Measurements from ENCODE around the gene VAMP2.

VAMP2 gene

DNA sequence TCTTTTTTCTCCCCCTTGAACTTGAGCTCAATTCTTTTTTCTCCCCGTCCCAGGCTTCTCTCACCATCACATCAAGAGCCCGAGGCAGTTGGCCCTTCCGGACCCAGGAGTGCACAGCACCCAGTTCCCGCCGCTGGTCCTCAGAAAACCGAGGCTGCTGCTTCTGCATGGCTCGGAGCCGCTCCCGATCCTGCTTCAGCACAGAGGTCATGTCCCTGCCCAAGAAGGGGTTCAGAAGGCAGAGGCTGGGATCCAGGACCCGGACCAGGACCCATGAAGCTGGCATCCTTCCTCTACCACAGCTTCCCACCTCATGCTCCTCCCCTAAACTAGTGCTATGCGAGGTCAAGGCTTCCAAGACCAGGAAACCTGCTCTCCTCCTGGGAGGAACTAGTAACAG lies 21.0 kb downstream of the VAMP2 start:
- DNase-seq, result no peak

DNA sequence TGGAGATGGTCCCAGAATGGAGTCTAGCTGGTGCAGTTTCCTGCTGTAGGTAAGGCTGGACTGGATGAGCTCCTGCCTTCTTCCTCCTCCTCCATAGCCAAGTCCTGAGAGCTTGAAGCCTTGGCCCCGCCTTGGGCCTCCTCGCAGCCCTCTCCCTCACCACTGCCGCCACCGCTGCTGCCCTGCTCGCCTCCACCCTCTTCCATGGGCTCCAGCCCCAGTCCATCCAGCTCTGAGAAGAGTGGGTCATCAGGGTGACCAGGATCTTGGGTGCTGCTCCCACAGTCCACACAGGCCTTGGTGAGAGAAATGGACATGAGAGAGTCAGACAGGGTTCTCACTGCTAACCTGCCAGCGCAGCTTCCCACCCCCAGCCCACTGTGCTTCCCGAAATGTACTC lies 21.7 kb downstream of the VAMP2 start:
- DNase-seq, result no peak

DNA sequence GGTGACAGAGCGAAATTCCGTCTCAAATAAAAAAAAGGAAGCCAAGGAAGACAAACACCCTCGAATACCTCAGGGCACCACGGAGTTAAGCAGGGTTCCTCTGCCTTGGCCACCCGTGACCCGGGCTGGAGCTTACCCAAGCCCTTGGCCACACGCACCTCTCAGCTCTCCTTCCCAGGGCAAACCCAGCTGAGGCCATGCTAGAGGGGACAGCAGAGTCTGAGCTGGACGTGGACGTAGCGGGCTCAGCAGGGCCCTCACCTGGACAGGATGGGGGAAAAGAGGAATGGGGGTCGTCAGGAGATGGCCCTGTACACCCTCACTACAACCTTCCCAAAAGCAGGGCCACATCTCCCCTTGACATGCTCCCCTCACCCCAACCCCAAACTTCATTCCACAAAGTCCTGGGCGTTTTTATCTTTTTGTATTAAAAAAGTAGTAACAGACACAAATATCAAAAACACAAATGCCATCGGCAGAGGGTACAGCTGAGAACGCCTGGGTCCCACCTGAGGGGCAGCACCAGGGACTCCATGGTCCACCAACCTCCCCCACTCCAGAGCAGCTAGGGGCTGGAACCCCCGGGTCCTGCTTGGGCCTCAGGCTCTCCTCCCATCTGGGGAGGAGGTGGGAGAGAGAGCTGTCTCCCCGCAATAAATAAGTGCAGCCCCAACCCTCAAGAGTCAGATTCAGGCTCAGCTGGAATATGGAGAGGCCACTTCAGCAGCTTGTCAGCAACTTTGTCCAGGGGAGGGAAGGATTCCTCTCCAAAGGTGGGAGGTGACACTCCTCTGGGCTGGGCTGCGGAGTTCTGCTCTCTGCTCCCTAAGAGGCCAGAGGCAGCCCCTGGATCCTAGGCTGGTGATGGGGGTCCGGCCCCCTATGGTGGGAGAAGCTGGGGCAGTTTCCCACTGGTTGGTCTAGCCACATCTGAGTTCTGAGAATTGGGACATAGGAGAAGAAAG lies 22.4 kb downstream of the VAMP2 start:
- DNase-seq, result no peak

DNA sequence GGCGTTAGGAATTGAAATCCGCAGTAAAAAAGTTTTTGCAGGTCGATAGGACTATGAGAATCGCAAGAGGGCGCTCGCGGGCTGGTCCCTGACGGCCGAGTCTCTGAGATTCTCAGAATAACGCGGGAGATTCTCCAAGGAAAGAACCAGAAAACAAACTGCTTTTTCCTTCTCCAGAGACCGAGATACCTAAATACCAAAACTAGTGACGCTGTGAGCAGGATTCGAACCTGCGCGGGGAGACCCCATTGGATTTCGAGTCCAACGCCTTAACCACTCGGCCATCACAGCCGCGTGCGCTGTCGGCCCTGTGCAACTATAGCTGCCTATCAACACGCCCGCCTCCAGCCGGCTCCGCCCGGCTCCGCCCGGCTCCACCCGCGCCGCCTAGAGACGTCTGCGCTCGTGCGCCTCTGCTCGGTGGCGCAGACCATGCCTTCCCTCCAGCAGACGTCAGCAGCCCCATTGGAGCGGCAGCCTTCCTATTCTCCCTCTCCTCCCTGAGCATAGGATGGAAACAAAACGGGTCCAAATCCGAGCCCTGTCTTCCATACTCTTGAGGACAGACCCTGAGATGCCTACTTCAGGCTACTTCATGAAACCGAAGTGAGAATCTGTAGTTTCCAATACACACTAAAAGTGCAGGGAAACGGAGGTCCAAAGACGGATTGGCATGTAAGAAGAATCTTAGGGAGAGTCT lies 23.9 kb downstream of the VAMP2 start:
- DNase-seq, result peak; percentile 97

DNA sequence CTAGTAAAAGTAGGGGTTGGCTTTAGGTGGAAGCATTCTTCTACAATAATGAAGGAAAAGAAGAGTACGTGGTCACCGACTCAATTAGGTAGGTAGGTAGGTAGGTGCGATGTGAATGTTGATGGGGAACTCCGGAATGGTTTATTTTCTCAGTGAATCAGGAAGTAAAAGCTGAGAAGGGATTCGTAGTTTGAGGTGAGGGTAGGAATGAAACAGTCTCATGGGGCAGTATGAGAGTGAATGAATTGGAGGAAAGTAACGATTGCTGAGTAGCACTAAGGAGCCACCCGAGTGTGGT lies 24.4 kb downstream of the VAMP2 start:
- no peak for DNase-seq

DNA sequence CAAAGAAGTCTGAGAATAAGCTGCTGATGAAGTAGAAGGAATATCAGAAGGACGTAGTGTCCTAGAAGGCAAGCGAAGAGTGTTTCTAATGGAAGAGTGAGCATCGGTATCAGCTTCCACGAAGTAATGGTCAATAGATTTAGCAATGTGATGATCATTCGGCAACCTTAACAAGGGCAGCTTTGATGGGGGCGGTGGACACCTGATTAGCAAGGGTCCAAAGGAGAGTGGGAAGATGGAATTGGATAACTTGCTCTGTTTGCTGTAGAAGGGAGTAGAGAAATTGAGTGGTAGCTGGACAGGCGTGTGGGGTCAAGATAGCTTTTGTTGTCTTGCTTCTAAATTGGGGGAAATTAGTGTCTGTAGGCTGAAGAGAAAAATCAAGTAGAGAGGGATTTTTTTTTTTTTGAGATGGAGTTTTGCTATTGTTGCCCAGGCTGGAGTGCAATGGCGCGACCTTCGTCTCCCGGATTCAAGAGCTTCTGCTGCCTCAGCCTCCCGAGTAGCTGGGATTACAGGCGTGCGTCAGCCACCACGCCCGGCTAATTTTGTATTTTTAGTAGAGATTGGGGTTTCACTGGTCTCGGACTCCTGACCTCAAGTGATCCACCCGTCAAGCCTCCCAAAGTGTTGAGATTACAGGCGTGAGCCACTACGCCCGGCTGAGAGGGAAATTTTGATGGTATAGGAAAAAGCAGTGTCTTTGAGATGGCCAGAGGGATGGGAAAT lies 24.9 kb downstream of the VAMP2 start:
- no peak for DNase-seq

DNA sequence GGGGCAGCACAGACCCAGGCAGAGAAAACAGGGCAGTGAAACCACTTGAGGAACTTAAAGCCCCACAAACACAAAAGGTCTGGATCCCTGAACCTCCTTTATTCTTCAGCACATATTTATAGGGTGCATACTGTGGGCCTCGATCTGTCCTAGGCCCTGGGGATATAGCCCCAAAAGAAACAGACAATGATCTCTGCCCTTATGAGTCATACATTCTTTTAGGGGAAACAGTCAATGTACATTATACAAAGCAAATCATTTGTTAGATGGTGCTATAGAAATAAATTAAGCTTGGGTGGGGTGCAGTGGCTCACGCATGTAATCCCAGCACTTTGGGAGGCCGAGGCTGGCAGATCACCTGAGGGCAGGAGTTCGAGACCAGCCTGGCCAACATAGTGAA lies 28.8 kb downstream of the VAMP2 start:
- DNase-seq, result no peak

DNA sequence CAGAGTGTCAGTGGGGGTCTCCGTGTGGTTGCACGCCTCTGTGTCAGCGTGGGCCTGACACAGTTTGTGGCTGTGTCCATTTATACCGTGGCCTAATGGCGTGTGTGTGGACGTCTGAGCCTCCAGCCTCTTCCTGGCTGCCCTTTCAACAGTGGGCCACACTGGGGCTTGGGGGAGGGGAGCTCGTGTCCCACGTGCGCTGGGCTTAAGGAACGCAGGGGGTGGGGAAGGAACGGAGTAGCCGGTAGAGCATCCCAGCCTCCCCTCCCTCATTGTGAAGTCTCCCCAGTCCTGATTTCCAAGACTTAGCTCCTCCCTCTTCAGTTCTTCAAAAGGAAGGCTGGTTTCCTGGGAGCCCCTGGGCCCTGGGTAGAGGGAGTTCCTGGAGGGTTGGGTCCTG lies 29.3 kb downstream of the VAMP2 start:
- DNase-seq, result no peak

DNA sequence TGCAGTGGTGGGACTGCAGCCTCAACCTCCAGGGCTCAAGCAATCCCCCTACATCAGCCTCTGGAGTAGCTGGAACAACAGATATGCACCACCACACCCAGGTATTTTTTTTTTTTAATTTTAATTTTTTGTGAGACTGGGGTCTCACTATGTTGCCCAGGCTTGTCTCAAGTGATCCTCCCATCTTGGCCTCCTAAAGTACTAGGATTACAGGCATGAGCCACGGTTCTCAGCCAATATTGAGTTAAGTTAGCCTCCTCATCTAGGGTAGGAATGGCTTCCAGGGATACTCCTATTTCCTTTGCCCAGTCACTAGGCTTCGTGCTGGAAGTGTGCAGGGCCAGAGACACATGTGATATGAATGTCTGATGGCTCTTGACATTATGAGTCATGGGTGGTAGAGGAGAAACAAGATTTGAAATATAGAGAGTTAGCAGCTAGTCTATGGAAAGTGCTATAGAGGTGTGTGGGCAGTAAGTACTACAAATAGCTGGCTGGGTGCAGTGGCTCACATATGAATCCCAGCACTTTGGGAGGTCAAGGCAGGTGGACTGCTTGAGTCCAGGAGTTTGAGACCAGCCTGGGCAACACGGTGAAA lies 30.8 kb downstream of the VAMP2 start:
- no peak for DNase-seq

DNA sequence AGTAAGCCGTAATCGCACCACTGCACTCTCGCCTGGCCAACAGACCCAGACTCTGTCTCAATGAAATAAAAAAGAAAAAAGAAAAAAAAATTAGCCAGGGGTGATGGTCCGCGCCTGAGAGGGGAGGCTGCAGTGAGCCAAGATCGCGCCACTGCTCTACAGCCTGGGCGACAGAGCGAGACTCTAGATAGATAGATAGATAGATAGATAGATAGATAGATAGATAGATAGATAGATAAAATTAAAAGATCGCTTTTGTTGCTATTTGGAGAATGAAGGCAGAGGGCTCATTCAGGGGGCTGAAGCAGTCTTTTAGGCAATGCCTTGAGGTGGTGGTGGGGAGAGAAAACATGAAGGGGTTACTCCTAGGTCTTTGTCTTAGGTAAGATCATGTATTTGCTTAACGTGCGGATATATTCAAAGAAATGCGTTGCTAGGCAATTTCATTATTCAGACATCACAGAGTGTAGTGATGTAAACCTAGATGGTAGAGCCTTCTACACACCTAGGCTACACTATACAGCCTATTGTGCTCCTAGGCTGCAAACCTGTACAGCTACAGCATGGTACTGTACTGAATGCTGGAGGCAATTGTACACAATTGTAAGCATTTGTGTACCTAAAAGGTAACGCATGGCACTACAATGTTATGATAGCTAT lies 34.5 kb downstream of the VAMP2 start:
- no peak for DNase-seq

DNA sequence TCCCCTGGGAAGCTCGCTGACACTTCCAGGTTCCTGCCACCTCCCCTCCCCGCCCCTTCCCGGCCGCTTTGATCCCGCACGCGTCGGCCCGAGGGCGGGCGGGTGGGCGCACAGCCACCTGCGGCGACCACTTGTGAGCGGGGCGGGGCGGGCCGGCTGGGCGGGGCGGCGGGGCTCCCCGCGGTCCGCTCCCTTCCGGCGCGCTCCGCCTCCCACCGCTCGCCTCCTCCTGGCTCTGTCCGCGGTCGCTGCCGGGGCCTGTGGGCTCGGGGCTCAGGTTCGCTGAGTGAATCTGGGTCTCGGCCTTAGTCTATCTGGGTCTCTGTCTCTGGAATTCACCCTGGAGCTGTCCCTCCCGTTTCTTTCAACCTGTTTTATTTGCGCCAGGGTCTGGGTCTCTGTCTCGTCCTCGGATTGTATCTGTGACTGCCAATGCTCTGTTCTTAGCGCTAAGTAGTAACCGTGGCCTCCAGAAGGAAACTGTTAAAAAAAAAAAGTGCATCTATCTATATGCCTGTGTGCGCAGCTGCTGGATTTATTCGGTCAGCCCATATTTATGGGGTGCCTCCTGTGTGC lies 36.2 kb downstream of the VAMP2 start:
- peak; percentile 44 for DNase-seq

DNA sequence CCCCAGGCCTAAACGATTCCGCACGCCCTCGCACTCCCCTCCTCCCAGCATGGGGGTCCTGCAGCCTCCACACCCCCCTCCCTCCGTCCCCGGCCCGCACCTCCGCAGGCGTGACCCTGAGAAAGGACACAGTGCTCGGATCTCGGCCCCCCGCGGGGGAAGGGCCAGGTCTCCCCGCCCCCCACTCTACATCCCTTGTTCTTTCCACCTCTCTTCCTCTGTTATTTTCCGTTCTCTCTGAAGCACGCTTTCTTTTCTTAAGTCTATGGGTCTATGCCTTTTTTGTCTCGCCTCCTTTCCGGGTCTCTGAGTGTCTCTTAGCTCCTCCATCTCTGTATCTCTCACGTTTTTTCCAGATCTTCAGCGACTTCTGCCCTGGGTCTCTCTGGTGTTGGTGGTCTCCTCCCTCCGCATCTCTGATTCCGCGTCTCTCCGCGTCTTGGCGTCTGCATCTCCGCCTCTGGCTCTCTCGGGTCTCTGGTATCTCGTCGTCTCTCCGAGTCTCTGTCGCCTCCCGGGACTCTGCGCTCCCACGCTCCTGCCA lies 36.7 kb downstream of the VAMP2 start:
- peak; percentile 19 for DNase-seq

DNA sequence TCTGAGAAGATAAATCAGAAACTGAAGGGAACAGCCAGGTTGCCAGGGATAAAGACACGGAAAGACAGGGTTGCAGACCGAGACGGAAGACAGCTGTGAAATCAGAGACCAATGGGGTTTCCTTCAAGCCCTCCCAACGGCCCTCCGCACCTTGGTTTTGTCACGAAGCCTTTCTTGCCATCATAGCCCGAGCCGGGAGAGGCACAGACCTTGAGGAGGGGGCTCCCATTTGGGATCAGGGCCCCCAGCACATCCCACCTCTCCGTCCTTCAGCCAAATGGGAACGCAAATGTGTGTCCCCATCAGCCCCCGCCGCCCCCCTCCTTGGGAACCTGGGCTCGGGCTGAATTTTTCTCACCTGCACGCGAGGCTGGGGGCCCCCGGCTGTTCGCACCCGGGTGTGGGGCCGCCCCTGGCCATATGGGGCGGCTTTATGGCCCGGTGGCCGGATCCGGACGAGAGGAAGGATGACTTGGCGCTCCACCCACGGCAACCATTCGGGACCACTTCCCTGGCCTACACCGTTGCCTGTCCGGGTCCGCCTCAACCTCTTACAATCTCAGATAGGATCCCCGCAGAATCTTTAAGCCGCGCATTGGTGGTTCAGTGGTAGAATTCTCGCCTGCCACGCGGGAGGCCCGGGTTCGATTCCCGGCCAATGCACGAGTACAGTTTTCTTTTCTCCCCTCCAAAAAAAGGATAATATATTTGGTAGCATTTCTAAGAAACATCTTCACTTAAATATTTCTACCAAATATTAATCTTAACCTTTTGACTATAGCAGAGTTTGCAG lies 37.4 kb downstream of the VAMP2 start:
- peak; percentile 91 for DNase-seq

DNA sequence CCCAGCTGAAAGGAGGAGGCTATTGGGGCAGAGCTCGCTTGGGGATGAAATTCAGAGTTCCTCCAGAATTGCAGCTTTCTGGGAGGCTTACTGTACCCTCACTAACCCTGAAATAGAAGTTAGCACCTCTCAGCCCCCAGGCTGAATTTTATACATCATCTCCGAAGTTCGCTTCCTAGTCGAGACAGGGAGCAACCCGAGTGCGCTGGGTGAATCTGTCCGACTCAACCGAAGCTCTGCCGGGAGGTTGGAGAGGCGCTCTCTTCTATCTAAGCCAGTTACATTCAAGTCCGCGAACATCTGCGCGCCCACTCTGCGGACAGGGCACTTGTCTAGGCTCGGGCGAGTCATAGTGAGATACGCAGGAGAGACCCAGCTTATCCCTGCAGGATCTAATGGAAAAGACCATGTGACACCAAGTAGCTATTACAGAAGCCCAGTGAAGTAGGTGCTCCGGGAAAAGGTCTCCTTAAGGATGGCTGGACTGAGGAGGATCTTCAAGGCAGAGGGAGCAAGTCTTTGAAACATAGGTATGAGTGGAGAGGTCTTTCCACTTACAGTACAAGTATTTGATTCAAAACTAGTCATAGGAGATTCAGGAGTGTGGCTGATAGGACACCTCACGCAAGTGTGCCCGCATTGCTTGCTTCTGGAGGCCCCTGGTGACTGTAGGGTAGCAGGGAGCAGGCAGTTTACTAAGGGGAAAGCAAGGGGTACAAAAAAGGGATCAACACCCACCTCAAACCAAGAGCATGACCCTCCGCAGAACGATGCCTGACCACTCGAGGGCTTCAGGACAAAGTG lies 38.2 kb downstream of the VAMP2 start:
- DNase-seq, result peak; percentile 34

DNA sequence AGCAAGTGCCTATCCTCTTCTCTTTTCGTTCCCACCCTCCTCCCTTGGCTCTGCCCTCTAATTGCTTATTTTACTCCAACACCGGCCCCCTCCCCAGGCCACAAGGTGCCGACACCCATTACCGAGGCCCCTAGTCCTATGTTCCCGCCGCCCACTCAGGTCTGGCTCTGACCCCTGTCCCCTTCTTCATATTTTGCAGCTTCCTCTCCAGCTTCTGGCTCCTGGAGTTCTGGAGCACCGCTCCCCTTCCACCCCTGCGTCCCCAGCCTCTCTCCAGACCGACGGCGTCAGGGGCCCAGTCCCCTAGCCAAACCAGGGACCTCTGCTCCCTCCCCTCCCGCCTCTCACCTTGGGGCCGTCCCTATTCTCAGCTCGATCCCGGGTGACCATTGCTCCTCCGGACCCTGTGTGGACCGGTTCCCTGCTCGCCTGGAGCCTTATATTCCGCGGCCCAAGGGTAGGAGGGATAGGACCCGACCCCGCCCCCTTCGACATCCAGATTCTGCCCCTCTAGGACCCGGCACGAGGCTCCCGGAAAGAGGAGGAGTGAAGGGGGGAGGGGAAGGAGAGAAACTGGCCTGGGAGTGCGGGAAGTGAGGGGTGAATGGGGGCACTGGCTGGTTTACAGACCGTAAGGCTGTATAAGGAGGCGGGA lies 38.9 kb downstream of the VAMP2 start, which contains the start of gene HES7:
TSS of gene HES7 (minus strand) at position 412 of the 655 bp plus-strand sequence. CDS start at position 390, 22 bp downstream.
- DNase-seq, result no peak

DNA sequence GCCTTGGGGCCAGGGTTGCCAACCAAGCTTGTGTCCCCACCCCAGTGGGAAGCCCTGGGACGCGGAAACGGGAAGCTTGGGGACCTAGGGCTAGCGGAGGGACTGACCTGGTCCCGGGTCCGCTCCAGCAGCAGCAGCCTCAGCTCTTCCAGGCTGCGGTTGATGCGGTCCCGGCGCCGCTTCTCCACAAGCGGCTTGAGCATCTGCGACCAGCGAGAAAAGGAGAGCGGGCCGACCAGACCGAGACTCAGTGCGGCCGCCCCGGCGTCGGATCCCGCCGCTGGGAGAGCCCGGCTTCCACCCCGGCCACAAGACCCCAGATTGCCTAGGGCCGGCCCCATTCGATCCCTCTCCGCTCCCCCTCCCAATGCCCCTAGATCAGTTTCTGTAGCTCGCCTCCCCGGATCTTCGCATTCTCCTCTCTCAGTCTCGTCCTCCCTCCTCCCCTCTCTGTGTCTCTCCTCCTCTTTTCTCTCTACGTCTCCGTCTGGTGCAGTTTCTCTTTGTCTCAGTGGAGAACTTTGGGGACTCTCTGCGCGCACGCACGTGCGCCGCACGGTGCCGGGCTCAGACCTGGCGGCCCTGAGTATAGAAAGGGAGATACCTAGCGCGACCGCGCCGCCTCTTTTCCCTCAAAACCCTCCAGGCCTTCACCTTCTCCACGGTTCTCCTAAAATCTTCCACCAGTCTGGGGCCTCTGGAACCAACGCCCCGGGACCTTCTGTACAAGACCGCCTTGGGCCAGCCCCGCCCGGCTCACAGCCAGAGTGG lies 39.6 kb downstream of the VAMP2 start:
- peak; percentile 54 for DNase-seq

DNA sequence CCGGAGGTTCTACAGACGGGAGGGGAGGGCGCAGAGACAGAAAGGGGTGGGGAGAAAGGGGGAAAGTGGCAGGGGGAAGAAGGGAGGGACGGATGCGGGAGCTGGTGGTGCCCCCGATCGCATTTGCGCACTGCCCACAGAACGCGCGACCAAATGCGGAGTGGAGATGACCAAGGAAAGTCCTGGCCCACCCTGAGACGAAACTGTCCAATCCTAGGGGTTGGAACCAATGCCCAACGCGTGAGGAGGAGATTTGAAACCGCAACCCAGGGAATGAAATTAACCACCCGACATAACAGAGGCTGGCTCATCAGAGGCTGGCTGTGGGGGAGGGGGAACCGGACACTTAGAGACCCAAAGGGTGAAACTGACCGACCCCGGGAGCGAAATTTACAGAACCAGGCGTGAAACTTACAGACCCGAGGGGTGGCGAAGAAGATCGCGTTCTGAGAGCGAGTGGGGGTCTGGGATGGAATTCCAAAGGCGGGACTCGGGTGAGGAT lies 40.3 kb downstream of the VAMP2 start:
- DNase-seq, result no peak

DNA sequence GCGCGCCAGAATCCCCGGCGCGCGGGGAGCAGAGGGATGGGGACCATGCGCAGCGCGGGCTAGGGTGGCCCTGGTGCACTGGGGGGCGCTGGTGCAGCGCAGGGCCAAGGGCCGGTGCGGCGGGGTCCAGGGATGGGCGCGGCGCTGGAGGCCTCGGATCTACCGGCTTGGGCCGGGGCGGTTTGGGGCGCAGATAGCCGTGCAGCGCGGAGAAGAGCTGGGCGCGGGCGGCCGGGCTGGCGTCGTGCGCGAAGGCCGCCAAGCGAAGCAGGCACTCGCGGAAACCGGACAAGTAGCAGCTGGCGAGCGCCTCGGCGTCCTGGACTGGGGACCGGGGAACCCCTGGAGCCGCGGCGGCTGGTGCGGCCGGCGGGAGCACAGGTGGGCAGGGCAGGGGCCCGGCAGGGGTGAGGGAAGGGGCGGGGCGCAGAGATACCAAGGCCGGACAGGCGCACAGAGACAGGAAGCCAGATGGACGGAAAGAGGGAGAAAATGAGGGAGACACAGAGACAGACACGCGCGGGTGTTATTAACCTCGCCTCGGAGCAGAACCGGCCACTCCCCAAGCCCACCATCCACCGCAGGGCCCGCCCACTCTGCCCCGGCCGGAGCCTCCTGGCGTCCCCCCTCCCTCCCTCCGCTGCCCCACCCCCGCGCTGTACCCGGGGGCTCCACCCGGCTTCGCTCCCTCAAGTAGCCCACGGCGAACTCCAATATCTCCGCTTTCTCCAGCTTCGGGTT lies 40.9 kb downstream of the VAMP2 start:
- DNase-seq, result peak; percentile 49
